GM19468 (cell line): ENCODE measurements around the gene LHPP.
"Not testable (repeated sequence)": the region's sequence is repeated elsewhere in the genome, so short reads cannot be mapped to it uniquely, and the experiment has no call there.

Experiments
- ATAC-seq: cut with Tn5 transposase; IDR thresholded peaks from one replicate; pipeline ENCODE4 v1.9.1; 2021; ENCODE audit warnings: mild to moderate bottlenecking, moderate library complexity, moderate number of reproducible peaks; ENCODE audit not compliant: unreplicated experiment; ENCODE audit errors: extremely low read depth

The LHPP gene, protein sequence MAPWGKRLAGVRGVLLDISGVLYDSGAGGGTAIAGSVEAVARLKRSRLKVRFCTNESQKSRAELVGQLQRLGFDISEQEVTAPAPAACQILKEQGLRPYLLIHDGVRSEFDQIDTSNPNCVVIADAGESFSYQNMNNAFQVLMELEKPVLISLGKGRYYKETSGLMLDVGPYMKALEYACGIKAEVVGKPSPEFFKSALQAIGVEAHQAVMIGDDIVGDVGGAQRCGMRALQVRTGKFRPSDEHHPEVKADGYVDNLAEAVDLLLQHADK

DNA sequence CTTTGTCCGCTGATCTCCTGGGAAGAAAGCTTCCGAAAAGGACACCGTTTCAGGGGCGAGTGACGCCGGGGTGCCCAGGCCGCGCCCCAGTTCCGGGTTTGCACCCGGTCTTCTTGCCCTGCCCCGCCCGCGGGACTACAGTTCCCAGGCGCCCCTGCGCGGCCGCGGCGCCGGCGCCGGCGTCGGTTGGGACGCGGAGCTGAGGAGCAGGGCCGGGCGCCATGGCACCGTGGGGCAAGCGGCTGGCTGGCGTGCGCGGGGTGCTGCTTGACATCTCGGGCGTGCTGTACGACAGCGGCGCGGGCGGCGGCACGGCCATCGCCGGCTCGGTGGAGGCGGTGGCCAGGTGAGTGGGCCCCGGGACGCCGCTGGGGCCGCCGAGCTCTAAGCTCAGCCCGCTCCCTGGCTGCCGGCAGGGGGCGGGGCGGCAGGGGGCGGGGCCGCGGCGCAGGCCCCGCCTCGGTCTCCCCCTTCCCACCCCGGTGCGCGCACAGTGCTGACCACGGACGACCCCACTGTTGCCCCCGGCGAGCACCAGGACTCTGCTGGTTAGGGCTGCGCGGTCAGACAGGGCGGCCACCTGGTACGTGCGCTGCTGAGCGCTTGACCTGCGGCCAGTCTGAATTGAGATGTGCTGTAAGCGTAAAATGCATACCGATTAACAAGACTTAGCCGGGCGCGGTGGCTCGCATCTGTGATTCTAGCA is at the start of gene LHPP:
Gene LHPP (plus strand): TSS at position 182 of the 706 bp plus-strand sequence. CDS start 40 bp downstream, at position 222.
- ATAC-seq = peak; percentile 96

- no peak for ATAC-seq
Observed at GRCh38 chr10:124414076-124414475, 47.5 kb upstream of the LHPP start.

DNA sequence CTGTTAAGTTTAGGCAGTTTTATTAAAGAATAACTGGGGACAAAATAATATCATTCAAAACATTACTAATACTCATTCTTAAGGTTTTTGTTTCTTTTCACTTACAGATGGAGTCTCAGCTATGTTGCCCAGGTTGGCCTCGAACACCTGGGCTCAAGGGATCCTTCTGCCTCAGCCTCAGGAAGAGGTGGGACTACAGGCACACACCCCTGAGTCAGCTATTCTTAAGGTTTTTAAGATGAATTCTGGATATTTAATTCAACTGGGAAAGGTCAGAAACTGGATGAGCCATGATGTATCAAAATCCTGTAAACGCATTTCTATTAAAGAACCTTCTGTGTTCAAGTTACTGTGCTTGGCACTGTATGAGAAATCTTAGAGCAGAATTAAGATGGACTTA is 46.4 kb upstream of the LHPP start:
- no peak for ATAC-seq

DNA sequence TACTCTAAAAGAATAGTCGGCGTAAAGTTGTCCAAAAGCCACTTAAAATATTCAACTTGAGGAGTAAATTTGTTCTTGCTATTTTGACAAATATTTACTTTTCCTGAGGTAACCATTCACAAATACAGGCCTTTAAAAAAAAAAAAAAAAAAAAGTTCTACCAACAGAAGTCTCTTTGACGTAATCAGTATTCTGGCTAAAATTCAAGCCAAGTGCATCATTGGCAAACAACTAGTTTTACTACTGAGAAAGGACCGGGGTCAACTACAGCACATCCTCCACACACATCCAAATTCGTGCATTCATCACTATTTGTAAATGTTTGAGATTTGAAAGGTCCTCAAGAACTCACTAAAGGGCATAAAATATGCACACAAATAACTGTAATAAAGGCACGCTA is 44.9 kb upstream of the LHPP start:
- ATAC-seq = no peak

- no peak for ATAC-seq
Observed at GRCh38 chr10:124417895-124418725, 43.5 kb upstream of the LHPP start.

- peak; percentile 86 for ATAC-seq
Observed at GRCh38 chr10:124418726-124419501, 42.7 kb upstream of the LHPP start, which contains the start of gene OAT. OAT (minus strand) TSS chr10:124418923; CDS start chr10:124412171, 6,752 bp downstream.

DNA sequence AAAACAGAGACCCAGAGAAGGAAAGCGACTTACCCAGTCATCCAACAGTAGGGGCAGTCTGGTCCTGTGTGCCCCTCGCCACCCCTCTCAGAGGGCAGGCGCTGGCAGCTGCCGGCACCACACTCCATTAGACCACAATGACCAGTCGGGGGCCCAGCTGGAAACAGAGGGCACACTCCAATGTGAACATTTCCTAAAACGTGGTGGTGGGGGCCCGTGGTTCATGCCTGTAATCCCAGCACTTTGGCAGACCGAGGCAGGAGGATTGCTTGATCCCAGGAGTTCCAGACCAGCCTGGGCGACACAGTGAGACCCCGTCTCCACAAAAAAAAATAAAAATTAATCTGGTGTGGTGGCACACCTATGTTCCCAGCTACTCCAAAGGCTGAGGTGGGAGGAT is 42.0 kb upstream of the LHPP start:
- ATAC-seq = no peak

- no peak for ATAC-seq
Observed at GRCh38 chr10:124420254-124420653, 41.4 kb upstream of the LHPP start.

DNA sequence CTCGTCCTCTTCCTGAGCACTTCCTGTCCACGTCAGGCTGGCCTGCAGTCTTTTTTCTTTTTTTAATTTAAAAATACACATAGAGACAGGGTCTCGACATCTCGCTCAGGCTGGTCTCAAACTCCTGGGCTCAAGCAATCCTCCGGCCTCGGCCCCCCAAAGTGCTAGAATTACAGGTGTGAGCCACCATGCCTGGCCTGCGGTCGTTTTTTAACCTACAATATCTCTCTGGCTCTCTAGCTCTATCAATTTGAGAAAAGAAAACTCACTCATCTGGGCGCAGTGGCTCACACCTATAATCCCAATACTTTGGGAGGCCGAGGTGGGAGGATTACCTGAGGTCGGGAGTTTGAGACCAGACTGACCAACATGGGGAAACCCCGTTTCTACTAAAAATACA is 38.9 kb upstream of the LHPP start:
- ATAC-seq = no peak

GRCh38 chr10:124423813-124424212 is 37.8 kb upstream of the LHPP start:
- no peak for ATAC-seq

- no peak for ATAC-seq
Observed at GRCh38 chr10:124425227-124425962, 36.2 kb upstream of the LHPP start.

DNA sequence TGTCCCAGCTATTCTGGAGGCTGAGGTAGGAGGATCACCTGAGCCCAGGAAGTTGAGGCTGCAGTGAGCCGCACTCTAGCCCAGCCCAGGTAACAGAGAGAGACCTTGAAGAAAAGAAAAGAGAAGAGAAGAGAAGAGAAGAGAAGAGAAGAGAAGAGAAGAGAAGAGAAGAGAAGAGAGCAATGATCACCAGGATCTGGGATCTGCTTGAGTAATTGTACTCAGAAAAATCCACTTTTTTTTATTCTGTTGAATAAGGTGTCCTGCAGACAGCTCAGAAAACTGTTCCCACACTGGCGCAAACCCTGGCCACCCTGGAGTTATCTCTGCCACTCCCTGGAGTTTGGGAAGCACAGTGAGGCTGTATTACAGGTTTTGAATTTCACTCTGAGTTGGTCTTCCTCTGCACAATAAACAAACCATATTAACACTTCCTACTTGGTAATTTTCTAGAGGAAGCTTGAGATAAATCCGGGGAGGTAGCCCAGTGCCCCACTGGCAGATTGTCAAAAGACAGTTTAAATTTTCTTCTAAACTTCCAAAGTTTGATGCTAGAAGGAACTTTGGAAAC is 33.3 kb upstream of the LHPP start:
- no peak for ATAC-seq

DNA sequence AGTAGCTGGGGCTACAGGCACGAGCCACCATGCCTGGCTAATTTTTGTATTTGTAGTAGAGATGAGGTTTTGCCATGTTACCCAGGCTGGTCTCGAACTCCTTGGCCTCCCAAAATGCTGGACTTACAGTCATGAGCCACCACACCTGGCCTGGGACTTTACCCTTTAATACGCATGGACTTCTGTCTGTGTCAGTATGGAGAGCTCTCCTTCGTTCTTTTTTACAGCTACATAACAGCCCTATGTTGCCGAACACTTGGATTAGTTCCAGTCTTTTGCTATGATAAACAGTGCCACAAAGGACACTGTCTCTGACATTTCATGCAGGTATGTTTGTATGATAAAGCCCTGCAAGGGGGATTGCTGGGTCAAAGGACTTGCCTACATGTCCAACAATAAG is 32.0 kb upstream of the LHPP start:
- no peak for ATAC-seq

- ATAC-seq = no peak
Observed at GRCh38 chr10:124430077-124430476, 31.5 kb upstream of the LHPP start.

DNA sequence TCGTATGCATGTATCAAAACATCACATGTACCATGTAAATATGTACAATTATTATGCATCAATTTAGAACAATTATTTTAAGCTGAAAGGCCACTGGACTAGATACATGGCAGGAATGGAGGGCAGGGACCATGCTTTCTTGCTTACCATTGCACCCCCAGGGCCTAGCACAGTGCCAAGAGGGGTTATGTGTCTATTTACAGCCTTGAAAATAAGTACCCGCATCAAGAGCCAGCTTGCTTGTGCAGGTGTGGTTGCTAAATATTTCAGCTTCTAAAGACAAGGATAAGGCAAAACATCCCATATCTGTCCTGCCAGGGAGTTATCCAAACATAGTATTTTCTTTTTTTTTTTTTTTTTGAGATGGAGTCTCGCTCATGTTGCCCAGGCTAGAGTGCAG is 28.2 kb upstream of the LHPP start:
- no peak for ATAC-seq

GRCh38 chr10:124435683-124436082 is 25.9 kb upstream of the LHPP start:
- ATAC-seq = not testable (repeated sequence)

- ATAC-seq = no peak
Observed at GRCh38 chr10:124436191-124436638, 25.4 kb upstream of the LHPP start.

DNA sequence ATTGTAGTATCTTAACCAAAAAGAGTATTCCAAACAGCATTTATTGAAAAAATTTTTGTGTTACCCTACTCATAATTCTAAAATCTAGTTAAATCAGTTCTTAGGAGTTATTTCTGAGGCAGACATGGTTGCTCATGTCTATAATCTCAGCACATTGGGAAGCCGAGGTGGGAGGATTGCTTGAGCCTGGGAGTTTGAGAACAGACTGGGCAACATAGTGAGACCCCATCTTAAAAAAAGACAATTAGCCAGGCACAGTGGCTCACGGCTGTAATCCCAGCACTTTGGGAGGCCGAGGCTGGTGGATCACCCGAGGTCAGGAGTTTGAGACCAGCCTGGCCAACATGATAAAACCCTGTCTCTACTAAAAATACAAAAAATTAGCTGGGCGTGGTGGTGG is 19.9 kb upstream of the LHPP start:
- not testable (repeated sequence) for ATAC-seq
